Body of pancreas (tissue), 4 donors: Measurements from ENCODE around the gene KIAA1217. TPM values are rescaled to one million over a fixed set of nuclear protein-coding genes. Genes with fewer than 3 reads are reported as not detected.

Experiments
- ATAC-seq: fragments of 150-250 bp; one replicate; pipeline ENCODE4 v1.9.1; 2016
- DNase-seq, 4 donors: peaks; one replicate each; pipeline ENCODE4 v3.0.0-alpha.2; 2019
- H3K27ac ChIP-seq, 4 donors: fragments of 200-600 bp; sonication (generic); 1 replicate in 3 of 4; 2 replicates in 1 of 4; pipeline versions ENCODE4 v1.5.1 to v1.6.1; 2016 to 2019; ENCODE audit warnings: mild to moderate bottlenecking in 1 of 4, mixed read lengths in 1 of 4, moderate library complexity in 1 of 4
- H3K27me3 ChIP-seq, 2 donors: fragments of 200-600 bp; sonication (generic); one replicate each; pipeline ENCODE4 v1.6.0; 2016; ENCODE audit warnings: mild to moderate bottlenecking in 1 of 2
- H3K36me3 ChIP-seq, 2 donors: fragments of 200-600 bp; sonication (generic); replicated peaks in 1 of 2; 2 replicates each; pipeline ENCODE4 v1.5.1; 2016; ENCODE audit warnings: low read depth in 2 of 2; ENCODE audit not compliant: insufficient read depth in 1 of 2
- H3K4me1 ChIP-seq: fragments of 200-600 bp; sonication (generic); one replicate; pipeline ENCODE4 v1.6.0; 2016
- H3K4me3 ChIP-seq, 2 donors: fragments of 200-600 bp; sonication (generic); 1 replicate in 1 of 2; 2 replicates in 1 of 2; pipeline ENCODE4 v1.5.1; 2016 to 2019
- H3K9me3 ChIP-seq, 3 donors: fragments of 200-600 bp; sonication (generic); 1 replicate in 2 of 3; 2 replicates in 1 of 3; pipeline ENCODE4 v1.5.1; 2016
- POLR2A ChIP-seq, 3 donors: fragments of 450-650 bp; IDR thresholded peaks; one replicate each; pipeline ENCODE4 v1.6.1; 2016; ENCODE audit warnings: antibody characterized with exemption in 3 of 3, mild to moderate bottlenecking in 2 of 3
- WGBS, 2 donors: methylation state at CpG; one replicate each; pipeline ENCODE4 v1.1.5; 2017; 5-methylcytosine and 5-hydroxymethylcytosine counted together
- intact Hi-C: fragments of 100-400 bp; cut with DNase I; formaldehyde crosslinking; loops from one replicate; pipeline ENCODE4 v1.15.1; 2023
- total RNA-seq, 2 donors: library from RNA; depleted of rRNA; stranded (reverse); fragments of >200 nt; gene quantifications; one replicate each; pipeline ENCODE4 v1.1.0, GENCODE V29; 2016
- TF ChIP-seq, protein P1 (sequence below), 7 experiments: fragments of 450-650 bp in 4 of 7; fragments of 200-600 bp in 3 of 7; sonication (generic) in 3 of 7; IDR thresholded peaks; one replicate each; pipeline ENCODE4 v1.5.1; 2016 to 2019; ENCODE audit warnings: antibody characterized with exemption in 7 of 7

KIAA1217 gene
- total RNA-seq, 2 donors from 2014 or later, result 25.9 to 36.9 TPM

DNA sequence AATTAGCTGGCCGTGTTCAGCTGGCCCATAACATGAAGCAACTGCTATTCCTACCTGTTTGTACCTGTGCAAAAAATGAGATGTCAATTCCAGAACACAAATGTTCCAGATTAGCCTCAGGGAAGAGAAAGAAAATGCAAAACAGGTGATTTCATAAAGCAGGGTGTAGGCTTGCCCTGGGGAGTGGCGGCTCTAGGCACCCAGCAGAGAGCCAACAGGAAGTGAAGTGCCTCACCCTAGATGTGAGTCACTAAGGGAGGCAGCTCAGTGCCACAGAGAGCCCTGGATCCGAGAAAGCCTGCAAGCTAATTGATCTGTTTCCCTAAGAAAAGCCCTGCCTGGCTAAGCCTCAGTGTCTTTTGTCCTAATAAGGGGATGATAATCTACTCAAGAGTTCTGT lies 274.8 kb downstream of the KIAA1217 start:
- Histone ChIP-seq H3K4me3 (no peak overlapping the region), H3K36me3 (no peaks in the 10 kb centered on the region), H3K4me1 (peaks cover 14% of the 10 kb centered on the region), H3K9me3 (no peaks in the 10 kb centered on the region), H3K27me3 (no peaks in the 10 kb centered on the region), H3K27ac (peak overlapping the region; percentile 12 to 72 (median 48))
- DNase-seq (peak; percentile 52 to 83 (median 66)), ATAC-seq (peak; percentile 93)
- intact Hi-C loops, result no loop called here
- WGBS, 2 donors, result 51 to 53% methylated on average over 3 of the region's 3 CpGs
- TF ChIP-seq POLR2A (IDR thresholded peaks at IDR 0.05), result no peak
- TF ChIP-seq, protein P1, sequence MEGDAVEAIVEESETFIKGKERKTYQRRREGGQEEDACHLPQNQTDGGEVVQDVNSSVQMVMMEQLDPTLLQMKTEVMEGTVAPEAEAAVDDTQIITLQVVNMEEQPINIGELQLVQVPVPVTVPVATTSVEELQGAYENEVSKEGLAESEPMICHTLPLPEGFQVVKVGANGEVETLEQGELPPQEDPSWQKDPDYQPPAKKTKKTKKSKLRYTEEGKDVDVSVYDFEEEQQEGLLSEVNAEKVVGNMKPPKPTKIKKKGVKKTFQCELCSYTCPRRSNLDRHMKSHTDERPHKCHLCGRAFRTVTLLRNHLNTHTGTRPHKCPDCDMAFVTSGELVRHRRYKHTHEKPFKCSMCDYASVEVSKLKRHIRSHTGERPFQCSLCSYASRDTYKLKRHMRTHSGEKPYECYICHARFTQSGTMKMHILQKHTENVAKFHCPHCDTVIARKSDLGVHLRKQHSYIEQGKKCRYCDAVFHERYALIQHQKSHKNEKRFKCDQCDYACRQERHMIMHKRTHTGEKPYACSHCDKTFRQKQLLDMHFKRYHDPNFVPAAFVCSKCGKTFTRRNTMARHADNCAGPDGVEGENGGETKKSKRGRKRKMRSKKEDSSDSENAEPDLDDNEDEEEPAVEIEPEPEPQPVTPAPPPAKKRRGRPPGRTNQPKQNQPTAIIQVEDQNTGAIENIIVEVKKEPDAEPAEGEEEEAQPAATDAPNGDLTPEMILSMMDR (IDR thresholded peaks at IDR 0.05), result no peak

DNA sequence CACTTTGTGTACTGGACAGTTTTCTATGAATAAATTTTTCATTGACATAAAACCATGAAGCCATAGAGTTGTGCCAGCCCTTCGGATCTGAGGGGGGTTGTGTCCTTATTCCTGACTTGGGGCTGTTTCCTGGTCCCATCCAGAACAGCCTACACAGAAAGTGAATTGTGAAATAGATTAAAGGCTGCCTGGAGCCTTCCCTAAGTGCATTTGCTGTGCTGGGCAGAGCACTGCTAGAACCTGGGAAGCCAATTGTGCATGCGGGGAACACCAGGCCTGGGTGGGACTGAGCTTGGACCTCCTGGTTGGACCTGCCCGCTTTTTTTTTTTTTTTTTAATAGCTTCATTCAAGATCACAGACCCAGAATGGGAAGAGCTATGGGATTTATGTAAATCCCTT lies 275.8 kb downstream of the KIAA1217 start:
- intact Hi-C loops, result no loop called here
- DNase-seq (no peak), ATAC-seq (no peak)
- Histone ChIP-seq H3K36me3 (no peaks in the 10 kb centered on the region), H3K4me3 (no peak overlapping the region), H3K4me1 (peaks cover 14% of the 10 kb centered on the region), H3K27me3 (no peaks in the 10 kb centered on the region), H3K9me3 (no peaks in the 10 kb centered on the region), H3K27ac (peak overlapping the region in 2 of 4 donors; percentile 42 to 72)
- WGBS, 2 donors, result 83 to 90% methylated on average over 3 of the region's 3 CpGs
- TF ChIP-seq, protein P1 (IDR thresholded peaks at IDR 0.05), result no peak
- TF ChIP-seq POLR2A (IDR thresholded peaks at IDR 0.05), result no peak

DNA sequence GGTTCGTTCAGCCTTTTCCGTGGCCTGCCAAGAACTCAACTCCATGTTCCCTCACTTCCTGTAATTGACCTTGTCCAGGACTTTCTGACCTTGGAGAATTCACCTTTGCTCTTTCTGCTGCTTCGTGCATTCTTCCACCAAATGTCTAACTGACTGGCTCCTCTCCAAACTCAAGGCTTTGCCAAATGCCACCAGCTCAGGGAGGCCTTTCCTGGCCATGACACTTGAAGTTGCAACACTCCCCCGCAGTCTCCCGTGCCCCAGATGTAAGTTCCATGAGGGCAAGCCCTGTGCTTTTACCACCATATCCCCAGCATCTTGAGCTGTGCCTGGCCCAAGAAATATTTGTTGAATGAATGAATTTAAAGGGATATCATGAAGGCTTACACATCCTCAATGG lies 276.4 kb downstream of the KIAA1217 start:
- no peak for TF ChIP-seq POLR2A (IDR thresholded peaks at IDR 0.05)
- TF ChIP-seq, protein P1 (IDR thresholded peaks at IDR 0.05), result no peak
- Histone ChIP-seq H3K4me1 (peaks cover 14% of the 10 kb centered on the region), H3K27ac (peak overlapping the region in 2 of 4 donors; percentile 42 to 72), H3K36me3 (no peaks in the 10 kb centered on the region), H3K4me3 (no peak overlapping the region), H3K9me3 (no peaks in the 10 kb centered on the region), H3K27me3 (no peaks in the 10 kb centered on the region)
- WGBS, 2 donors, result 42 to 49% methylated on average over 5 of the region's 5 CpGs
- no peak for ATAC-seq
- DNase-seq, result peak in 2 of 4 donors; percentile 27 to 29
- intact Hi-C loops, result no loop called here

DNA sequence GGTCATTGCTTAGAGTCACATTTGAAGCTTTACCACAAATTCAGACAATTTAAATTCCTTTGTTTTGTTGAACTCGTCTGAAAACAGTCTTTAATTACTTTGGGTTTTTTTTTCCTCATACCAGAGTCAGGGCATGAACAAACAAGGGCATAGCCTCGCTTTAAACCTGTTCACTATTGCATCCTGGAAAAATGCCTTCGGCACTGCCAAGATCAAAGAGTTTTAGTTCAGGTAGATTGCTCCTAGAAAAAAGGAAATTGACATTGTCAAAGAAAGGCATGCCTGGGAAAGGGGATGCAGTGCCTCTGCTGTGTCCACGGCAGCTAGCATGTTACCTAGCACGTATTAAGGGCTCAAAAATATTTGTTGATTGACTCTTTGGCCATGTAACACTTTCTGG lies 279.7 kb downstream of the KIAA1217 start:
- Histone ChIP-seq H3K27ac (peak overlapping the region; percentile 29 to 61 (median 48)), H3K4me3 (no peak overlapping the region), H3K4me1 (peaks cover 9% of the 10 kb centered on the region), H3K27me3 (no peaks in the 10 kb centered on the region), H3K9me3 (no peaks in the 10 kb centered on the region), H3K36me3 (no peaks in the 10 kb centered on the region)
- 45 to 59% methylated on average over 5 of the region's 5 CpGs for WGBS, 2 donors
- TF ChIP-seq POLR2A (IDR thresholded peaks at IDR 0.05), result no peak
- TF ChIP-seq, protein P1 (IDR thresholded peaks at IDR 0.05), result no peak
- ATAC-seq (peak; percentile 72), DNase-seq (peak in 3 of 4 donors; percentile 19 to 50 (median 49))
- intact Hi-C loops, result no loop called here

DNA sequence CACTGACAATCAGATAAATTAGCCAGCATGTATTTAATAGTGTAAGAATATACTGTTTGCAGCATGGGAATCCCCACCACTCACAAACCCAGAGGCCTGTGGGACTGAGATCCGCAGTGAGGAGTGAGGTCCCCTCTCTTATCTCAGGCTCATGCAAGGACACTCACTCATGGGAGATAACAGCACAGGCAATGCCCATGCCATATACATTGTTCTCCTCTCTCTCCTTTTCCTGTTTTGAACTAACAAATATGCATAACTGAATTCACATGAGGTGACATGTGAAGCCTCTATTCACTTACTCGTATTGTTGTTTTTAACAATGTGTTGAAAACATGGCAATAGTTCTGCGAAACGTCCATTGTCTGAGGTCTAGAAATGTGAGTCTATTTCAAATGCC lies 284.2 kb downstream of the KIAA1217 start:
- ATAC-seq (no peak), DNase-seq (no peak)
- 77 to 82% methylated on average over 4 of the region's 4 CpGs for whole genome bisulfite sequencing, 2 donors
- no peak overlapping the region for H3K27ac ChIP-seq
- TF ChIP-seq, protein P1 (IDR thresholded peaks at IDR 0.05), result no peak
- TF ChIP-seq POLR2A (IDR thresholded peaks at IDR 0.05), result no peak
- H3K36me3 ChIP-seq, result peaks cover 0 to 3% of the 10 kb centered on the region in 2 donors
- H3K4me3 ChIP-seq, result no peak overlapping the region
- no peaks in the 10 kb centered on the region for H3K27me3 ChIP-seq
- H3K9me3 ChIP-seq, result no peaks in the 10 kb centered on the region
- peaks cover 3% of the 10 kb centered on the region for H3K4me1 ChIP-seq
- intact Hi-C loops, result no loop called here
